ENCODE data around the gene C8A.

Gene C8A

GRCh38 chr1:56836359-56836758 lies 18.2 kb upstream of the C8A start:
- no peak overlapping the region for H3K4me3 ChIP-seq (ENCODE audit: low read depth, low read length)

DNA sequence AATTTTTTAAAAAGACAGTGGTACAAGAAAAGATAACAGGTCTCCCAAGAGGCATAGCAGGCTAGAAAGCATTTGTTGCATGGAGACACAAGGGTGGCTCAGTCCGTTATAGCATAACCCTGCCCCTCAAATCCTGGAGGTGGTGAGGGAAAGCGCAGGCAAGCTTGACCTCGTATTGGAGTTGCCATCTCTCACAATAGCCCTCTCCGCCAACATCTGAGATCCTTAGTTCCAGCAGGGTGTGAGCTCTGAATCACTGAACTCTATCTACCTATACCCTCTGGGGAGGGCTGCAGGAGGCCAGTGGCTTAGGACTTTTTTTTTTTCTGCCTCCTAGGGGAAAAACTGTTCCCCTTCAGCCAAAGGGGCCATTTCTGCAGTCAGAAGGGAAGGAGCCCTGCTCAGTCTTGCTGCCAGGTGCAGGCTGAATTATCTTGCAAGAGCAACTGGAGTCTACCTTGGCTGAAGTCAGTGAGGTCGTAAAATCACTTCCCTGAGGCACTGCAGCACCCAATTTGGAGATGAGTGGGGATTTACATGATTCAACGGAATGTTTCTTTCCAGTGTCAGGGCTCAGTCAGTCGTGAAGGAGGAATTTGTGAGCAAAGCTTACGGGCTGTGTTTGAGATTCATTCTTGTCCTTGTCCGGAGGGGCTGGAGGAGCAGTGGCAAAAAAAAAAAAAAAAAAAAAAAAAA lies 17.2 kb upstream of the C8A start:
- H3K4me3 ChIP-seq (ENCODE audit: low read depth, low read length), result no peak overlapping the region

- H3K4me3 ChIP-seq (ENCODE audit: low read depth, low read length), result no peak overlapping the region
Measured at GRCh38 chr1:56838759-56839158, 15.8 kb upstream of the C8A start.

- H3K4me3 ChIP-seq (ENCODE audit: low read depth, low read length), result no peak overlapping the region
Measured at GRCh38 chr1:56843544-56843943, 11.1 kb upstream of the C8A start.

DNA sequence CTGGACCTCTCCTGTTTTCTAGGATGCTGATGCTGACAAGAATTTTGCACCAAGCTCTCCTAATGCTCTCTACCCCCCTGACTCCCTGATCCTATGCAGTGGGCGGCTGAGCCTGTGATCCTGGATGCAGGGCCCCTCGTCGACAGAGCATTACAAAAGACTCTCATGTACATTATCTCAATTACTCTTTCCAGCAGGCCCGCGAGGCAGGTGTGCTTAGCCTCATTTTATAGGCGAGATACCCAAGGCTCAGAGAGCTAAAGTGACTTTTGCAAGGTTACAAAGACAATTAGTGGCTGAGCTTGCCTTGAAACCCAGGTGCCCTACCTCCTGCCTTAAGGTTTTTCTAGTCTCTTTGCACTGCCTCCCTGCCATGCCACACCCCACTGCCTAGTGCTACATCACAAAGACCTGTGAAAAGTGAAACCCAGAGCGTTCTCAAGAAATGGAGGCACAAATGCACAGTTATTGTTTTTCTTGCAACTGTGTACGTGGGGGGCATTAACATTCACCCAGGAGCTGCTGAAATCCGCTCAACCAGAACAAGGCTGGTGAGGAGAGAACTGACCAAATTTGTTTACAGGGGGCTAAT lies 10.0 kb upstream of the C8A start:
- H3K4me3 ChIP-seq (ENCODE audit: low read depth, low read length), result no peak overlapping the region

- no peak overlapping the region for H3K4me3 ChIP-seq (ENCODE audit: low read depth, low read length)
Measured at GRCh38 chr1:56845343-56845742, 9.3 kb upstream of the C8A start.

DNA sequence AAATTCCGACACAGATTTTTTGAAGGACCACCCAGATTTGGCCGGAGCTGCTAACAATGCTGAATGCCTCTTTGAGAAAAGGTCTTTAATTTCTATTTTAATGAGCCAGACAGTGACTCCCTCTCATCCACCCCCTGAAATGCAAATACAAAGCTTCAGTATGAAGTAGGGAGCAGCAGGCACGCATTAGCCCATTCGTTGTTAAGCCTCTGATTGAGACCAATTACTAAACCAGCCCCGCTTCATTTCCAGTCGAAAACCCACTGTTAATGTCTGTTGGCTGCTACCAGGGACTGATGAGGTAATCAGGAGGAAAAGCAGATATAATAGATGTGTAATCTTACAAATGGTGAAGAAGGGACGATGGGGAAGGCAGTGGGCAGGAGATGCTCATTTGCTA lies 4.8 kb upstream of the C8A start:
- H3K4me3 ChIP-seq (ENCODE audit: low read depth, low read length), result no peak overlapping the region

GRCh38 chr1:56850411-56850810 lies 4.2 kb upstream of the C8A start:
- H3K4me3 ChIP-seq (ENCODE audit: low read depth, low read length), result no peak overlapping the region

GRCh38 chr1:56850922-56851321 lies 3.7 kb upstream of the C8A start:
- H3K4me3 ChIP-seq (ENCODE audit: low read depth, low read length), result no peak overlapping the region

- no peak overlapping the region for H3K4me3 ChIP-seq (ENCODE audit: low read depth, low read length)
Measured at GRCh38 chr1:56852476-56852875, 2.1 kb upstream of the C8A start.

DNA sequence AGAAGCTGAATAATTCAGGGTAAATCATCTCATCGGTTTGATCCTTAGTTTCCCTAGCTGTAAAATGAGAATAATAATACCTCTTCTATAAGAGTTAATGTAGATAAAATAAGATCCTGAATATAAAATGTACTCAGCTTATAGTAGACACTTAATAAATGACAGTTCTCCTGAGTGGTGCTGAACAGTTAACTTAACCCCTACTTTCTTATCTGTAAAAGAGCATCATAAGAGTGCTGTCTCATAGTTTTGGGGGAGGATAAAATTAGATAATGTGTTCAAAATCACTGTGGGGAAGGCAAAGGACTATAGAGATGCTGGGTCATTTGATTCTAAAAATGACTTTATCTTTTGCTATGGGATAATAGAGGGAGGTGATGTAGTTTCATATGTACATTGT lies 593 bp downstream of the C8A start:
- H3K4me3 ChIP-seq (ENCODE audit: low read depth, low read length), result no peak overlapping the region

- H3K4me3 ChIP-seq (ENCODE audit: low read depth, low read length), result no peak overlapping the region
Measured at GRCh38 chr1:56856186-56856585, 1.6 kb downstream of the C8A start.

DNA sequence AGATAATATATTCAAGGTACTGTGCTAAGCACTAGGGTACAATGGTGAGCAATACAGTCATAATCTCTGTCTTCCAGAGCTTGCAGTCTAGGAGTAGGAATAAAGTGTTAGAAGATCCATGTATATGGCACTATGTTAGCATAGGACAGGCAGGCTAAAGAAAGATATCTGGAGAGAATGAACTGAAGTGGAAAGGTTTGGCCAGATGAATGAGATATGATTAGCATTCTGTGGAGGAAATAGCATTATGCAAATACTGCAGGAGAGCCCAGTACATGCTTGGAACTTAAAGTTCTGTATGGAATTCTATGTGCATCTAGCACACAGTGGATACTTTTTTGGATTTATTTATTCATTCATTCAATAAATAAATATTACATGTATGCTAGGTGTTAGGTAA lies 4.7 kb downstream of the C8A start:
- no peak overlapping the region for H3K4me3 ChIP-seq (ENCODE audit: low read depth, low read length)

DNA sequence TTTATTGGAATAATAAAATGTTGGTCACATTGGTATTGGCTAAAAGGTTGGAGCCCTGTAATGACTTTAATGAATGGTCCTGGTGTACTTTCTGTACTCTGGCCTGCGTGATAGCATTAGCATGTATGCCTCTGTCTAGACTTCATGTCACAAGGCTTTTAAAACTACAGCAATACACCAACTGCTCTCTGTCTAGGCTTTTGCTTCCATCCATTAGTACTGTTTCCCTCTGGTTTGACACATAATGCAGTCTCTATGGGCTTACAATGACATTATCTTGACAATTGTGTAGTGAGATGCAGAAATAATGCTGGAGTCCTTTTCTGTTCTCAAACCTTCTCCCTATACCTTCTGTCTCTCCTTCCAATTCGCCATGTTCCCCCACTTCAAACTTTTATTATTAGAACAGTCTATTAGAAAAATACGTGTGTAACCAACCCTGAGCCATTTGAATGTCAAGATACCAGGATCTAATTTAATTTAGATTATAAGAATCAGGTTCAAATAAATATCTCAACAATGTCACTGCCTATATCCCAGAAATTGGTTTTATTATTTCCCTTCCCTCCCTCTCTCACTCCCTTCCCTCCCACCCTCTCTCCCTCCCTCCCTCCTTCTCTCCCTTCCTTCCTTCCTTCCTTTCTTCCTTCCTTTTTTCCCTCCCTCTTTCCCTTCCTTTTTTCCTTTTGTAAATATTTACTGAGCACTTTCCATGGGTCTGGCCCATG lies 8.8 kb downstream of the C8A start:
- no peak overlapping the region for H3K4me3 ChIP-seq (ENCODE audit: low read depth, low read length)

DNA sequence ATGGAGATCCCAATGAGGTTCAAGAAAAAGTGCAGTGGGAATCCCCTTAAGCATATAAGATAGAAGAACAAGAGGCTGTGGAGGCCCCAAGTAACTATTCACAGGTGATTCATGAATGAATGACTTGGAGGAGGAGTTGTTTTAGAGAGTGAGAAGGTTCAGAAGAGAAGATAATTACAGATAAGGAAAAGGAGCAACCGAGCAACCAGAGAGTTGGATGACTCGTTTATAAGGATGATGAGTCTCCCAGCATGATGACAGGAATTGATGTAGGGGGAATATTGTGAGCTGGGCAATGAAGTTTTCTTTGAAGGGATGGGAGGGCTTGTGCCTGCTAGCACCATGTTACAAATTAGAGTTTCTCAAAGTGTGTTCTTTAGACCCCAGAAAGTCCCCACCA lies 9.8 kb downstream of the C8A start:
- no peak overlapping the region for H3K4me3 ChIP-seq (ENCODE audit: low read depth, low read length)

- H3K4me3 ChIP-seq (ENCODE audit: low read depth, low read length), result no peak overlapping the region
Measured at GRCh38 chr1:56866656-56867055, 12.1 kb downstream of the C8A start.

- H3K4me3 ChIP-seq (ENCODE audit: low read depth, low read length), result no peak overlapping the region
Measured at GRCh38 chr1:56867491-56867890, 12.9 kb downstream of the C8A start.

DNA sequence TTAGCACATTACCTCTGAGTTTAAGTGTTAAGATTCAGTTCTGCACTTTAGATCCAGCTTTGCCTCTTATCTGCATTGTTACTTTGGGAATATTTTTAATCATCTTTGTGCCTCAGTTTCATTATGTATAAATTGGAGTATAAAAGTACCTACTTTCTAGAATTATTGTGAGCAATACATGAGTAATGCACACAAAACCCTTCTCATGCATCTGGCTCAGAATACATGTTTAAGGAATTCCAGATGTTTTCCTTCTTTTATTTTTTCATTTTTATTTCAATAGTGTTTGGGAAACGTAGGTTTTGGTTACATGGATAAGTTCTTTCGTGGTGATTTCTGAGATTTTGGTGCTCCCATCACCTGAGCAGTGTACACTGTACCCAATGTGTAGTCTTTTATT lies 14.2 kb downstream of the C8A start:
- no peak overlapping the region for H3K4me3 ChIP-seq (ENCODE audit: low read depth, low read length)

GRCh38 chr1:56872597-56872996 lies 18.0 kb downstream of the C8A start:
- no peak overlapping the region for H3K4me3 ChIP-seq (ENCODE audit: low read depth, low read length)

DNA sequence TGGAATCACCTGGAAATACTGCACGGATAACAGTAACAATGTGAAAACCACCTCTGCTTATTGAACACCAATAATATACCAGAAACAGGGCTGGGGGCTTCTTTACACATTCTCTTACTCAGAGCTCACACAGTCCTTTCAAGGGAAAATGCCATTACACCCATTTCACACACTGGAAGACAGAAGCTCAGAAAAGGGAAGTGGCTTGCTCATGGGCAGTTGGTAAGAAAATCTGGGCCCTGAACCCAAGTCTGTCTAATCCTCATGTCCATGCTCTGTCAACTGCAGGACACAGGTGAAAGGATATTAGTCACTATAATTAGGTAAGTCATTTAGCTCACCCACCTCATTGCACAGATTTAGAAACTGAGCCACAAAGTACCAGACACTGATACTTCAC lies 18.6 kb downstream of the C8A start:
- no peak overlapping the region for H3K4me3 ChIP-seq (ENCODE audit: low read depth, low read length)

DNA sequence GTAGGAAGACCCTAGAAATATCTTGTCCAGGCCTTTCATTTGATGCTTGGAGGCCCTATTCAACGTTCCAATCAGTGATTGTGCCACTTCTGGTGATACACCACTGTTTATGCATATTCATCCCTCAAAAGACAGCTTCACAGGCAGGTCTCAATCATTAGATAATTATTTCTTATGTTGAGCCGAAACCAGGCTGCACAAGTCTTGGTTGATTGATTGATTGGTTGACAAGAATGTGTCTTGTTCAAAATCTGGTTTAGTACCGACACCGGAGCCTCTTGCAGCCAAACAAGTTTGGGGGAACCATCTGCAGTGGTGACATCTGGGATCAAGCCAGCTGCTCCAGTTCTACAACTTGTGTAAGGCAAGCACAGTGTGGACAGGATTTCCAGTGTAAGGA lies 20.1 kb downstream of the C8A start:
- H3K4me3 ChIP-seq (ENCODE audit: low read depth, low read length), result no peak overlapping the region

- no peak overlapping the region for H3K4me3 ChIP-seq (ENCODE audit: low read depth, low read length)
Measured at GRCh38 chr1:56877973-56878372, 23.4 kb downstream of the C8A start.
